Mesothelial cell of epicardium (in vitro differentiated cells): ENCODE data around the gene PPP4R3B. TPM values are rescaled to one million over a fixed set of nuclear protein-coding genes. Genes with fewer than 3 reads are reported as not detected.

Experiments used
- DNase-seq, 2 experiments: peaks; one replicate each; pipeline ENCODE4 v3.0.0; 2021; ENCODE audit warnings: low spot score in 2 of 2; ENCODE audit not compliant: unreplicated experiment in 2 of 2
- H3K27ac Mint-ChIP-seq: 2 replicates; pipeline ENCODE4 v1.8.0; 2021; ENCODE audit warnings: mixed read lengths
- H3K27me3 Mint-ChIP-seq: 2 replicates; pipeline ENCODE4 v1.8.0; 2021; ENCODE audit warnings: low read depth, mixed read lengths
- H3K36me3 Mint-ChIP-seq: 2 replicates; pipeline ENCODE4 v1.8.0; 2021; ENCODE audit warnings: mixed read lengths
- H3K4me1 Mint-ChIP-seq: 2 replicates; pipeline ENCODE4 v1.8.0; 2021; ENCODE audit warnings: mixed read lengths
- H3K4me3 Mint-ChIP-seq: 2 replicates; pipeline ENCODE4 v1.8.0; 2021; ENCODE audit warnings: mild to moderate bottlenecking, moderate library complexity, mixed read lengths
- H3K9me3 Mint-ChIP-seq: 2 replicates; pipeline ENCODE4 v1.8.0; 2021; ENCODE audit warnings: mixed read lengths
- CTCF ChIP-seq: fragments of 200-600 bp; sonication (generic); IDR thresholded peaks from one replicate; pipeline ENCODE4 v1.5.0; 2021; ENCODE audit warnings: antibody characterized with exemption; ENCODE audit not compliant: unreplicated experiment
- total RNA-seq: library from RNA; stranded (reverse); gene quantifications from 3 replicates; pipeline ENCODE4 v1.2.1, GENCODE V29; 2021

PPP4R3B gene
- total RNA-seq, 1 donor from 2014 or later: 52.0 TPM

DNA sequence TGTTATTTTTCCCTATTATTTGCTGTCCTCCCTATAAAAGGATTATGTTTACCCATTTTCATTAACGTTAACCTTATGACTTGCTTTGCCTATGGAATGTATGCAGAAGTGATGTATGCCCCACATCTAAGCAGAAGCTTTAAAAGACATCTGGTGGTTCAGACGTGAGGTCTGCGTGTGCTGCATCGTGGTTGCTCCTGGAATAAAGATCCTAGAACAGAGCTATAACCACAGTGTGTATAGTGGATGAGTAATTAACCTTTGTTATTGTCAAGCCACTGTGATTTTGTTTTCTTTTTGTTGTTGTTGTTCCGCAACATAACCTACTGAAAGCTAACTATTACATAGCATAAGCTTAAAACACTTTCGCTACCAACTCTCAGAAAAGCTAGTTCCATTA is 118.8 kb downstream of the PPP4R3B start:
- Mint-ChIP-seq H3K36me3 (no peaks in the 10 kb centered on the region), H3K4me3 (no peak overlapping the region), H3K9me3 (no peaks in the 10 kb centered on the region), H3K27ac (no peak overlapping the region), H3K4me1 (no peaks in the 10 kb centered on the region), H3K27me3 (no peaks in the 10 kb centered on the region)
- DNase-seq: no peak
- no peak for TF ChIP-seq CTCF

Other genes starting within 250 kb of the PPP4R3B start
- 48.6 to 60.1 TPM (median 51.9 TPM) in 3 replicates for gene CCDC88A, start 197.8 kb downstream of the PPP4R3B start, total RNA-seq
- 30.3 to 35.1 TPM (median 32.2 TPM) in 3 replicates for gene CFAP36, start 97.9 kb downstream of the PPP4R3B start, total RNA-seq
- 21.9 to 28.3 TPM (median 26.5 TPM) in 3 replicates for gene PNPT1, start 76.2 kb upstream of the PPP4R3B start, total RNA-seq